ENCODE data around the gene PRDM15.

PRDM15 gene

DNA sequence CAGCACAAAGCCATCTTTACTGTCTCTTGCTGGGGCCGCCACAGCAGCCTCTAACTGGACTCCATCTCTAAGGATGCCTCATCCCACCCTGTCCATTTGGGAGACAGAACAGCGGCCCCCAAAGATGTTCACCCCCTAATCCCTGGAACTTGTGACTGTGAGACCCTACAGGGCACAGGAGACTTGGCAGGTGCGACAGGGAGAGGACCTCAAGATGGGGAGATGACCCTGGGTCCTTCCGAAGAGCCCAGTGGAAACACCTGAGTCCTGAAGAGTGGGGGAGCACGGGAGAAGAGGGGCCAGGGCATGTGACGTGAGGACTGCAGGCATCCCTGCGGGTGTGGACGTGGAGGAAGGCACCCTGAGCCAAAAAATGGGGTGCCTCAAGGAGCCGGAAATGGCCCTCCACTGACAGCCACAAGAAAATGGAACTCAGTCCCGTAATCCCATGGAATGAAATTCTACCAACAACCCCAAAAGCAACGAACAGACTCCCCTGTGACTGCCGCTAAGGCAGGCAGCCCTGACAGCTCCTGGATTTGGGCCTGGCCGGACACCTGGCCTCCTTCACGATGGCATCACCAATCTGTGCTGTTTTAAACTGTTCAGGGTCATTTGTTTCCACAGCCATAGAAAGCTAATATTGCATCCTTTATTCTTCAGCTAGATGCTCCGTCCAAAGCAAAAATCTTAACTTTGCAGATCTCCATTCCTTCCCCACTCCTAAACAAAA is 40.7 kb upstream of the PRDM15 start:
- CTCF ChIA-PET: no interaction called here
- POLR2A ChIA-PET (ENCODE audit: low non-redundant PET): no interaction called here
- DNase-seq (ENCODE audit: low spot score): no peak

DNA sequence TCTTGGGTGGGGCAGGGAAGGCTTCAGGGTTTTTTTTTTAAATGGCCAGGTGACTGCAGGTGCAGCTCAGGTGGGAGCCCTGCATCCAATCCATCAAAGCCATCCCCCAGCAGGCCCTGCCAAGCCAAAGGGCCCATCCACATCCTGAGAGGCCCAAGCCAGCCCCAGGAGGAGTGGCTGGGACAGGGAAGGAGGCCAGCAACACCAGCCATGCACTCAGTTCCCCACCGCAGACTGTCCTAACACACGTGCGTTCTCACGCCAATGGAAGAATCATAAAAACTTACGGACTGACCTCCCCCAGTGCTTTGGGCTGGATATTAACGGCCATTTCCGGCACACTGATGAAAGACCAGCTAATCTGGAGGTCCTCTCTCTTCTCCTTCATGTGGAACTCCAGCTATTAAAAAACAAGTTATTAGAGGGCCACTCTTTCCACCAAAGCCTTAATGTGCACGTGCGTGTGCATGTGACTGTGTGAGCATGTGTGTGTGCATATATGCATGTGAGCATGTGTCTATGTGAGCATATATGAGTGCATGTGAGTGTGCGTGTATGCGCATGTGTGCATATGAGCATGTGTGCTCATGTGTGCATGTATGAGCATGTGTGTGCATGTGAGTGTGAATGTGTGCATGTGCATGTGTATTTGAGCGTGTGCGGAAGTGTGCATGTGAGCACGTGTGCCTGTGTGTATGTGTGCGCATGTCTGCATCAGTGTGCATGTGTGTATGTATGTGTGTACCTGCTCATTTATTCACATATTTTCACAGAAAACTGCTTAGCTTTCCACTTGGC is 39.6 kb upstream of the PRDM15 start:
- POLR2A ChIA-PET (ENCODE audit: low non-redundant PET): no interaction called here
- CTCF ChIA-PET: interaction anchor here (1.0 kb wide), 1 partner anchor 15 kb away, joined by 3 read pairs; no protein-coding TSS in a partner anchor
- TF ChIP-seq, protein P1, sequence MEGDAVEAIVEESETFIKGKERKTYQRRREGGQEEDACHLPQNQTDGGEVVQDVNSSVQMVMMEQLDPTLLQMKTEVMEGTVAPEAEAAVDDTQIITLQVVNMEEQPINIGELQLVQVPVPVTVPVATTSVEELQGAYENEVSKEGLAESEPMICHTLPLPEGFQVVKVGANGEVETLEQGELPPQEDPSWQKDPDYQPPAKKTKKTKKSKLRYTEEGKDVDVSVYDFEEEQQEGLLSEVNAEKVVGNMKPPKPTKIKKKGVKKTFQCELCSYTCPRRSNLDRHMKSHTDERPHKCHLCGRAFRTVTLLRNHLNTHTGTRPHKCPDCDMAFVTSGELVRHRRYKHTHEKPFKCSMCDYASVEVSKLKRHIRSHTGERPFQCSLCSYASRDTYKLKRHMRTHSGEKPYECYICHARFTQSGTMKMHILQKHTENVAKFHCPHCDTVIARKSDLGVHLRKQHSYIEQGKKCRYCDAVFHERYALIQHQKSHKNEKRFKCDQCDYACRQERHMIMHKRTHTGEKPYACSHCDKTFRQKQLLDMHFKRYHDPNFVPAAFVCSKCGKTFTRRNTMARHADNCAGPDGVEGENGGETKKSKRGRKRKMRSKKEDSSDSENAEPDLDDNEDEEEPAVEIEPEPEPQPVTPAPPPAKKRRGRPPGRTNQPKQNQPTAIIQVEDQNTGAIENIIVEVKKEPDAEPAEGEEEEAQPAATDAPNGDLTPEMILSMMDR (conservative IDR thresholded peaks at IDR 0.05; ENCODE audit: low read depth): no peak

More for the DNA sequence above, 40.7 kb upstream of the PRDM15 start:
- no peak overlapping the region for H3K27ac ChIP-seq
- TF ChIP-seq, protein P1 (conservative IDR thresholded peaks at IDR 0.05; ENCODE audit: low read depth): no peak

DNA sequence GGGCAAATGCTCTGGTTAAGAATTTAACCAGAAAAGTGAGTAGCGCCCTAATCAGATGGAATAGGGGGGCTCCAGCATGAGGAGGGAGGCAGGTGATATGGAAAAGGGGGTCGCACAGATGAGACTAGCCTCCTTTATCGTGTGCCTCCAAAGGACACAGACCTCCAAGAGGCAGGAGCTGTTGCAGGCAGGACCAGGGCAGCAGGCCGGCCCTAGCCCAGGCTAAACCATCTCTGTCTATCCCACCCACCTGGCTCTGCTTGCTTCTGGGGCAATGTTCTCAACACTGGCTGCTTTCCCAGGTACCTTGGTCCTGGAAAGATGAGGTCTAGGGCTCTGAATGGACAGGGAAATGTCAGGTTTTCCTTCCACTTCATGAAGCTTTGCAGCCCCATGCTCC is 38.4 kb upstream of the PRDM15 start:
- no peak for DNase-seq (ENCODE audit: low spot score)
- no peak overlapping the region for H3K27ac ChIP-seq
- POLR2A ChIA-PET (ENCODE audit: low non-redundant PET): no interaction called here
- TF ChIP-seq, protein P1 (conservative IDR thresholded peaks at IDR 0.05; ENCODE audit: low read depth): no peak
- CTCF ChIA-PET: interaction anchor here (0.9 to 1.0 kb wide), 2 partner anchors 16 to 50 kb away, joined by 3 read pairs; no protein-coding TSS in a partner anchor

More for the DNA sequence above, 39.6 kb upstream of the PRDM15 start:
- no peak overlapping the region for H3K27ac ChIP-seq
- no peak for DNase-seq (ENCODE audit: low spot score)

DNA sequence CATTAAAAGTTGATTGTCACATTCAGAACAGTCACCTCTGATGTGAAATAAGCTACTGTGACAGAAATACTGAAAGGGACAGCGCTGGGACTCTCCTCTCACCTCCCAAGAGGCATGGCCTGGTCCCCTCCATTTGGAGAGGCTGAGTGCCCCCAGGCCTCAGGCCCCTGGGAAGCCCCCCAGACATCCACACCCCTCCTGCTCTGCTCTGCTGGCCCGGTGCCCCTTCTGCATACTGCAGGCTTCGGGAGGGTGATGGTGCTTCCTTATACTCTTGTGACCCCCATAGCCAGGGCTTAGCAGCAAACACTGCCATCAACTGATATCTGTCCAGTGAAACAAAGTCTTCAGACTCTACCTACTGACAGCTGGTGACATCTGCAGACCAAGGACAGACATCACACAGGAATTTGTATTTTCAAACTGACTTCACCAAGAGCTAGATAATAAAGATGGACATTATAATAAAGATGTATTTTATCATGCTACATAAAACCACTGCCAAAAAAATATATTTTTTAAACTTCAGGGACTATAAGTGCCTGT is 37.8 kb upstream of the PRDM15 start:
- no peak overlapping the region for H3K27ac ChIP-seq
- ChIA-PET CTCF (no interaction called here), POLR2A (ENCODE audit: low non-redundant PET) (no interaction called here)
- no peak for DNase-seq (ENCODE audit: low spot score)
- TF ChIP-seq, protein P1 (conservative IDR thresholded peaks at IDR 0.05; ENCODE audit: low read depth): no peak

DNA sequence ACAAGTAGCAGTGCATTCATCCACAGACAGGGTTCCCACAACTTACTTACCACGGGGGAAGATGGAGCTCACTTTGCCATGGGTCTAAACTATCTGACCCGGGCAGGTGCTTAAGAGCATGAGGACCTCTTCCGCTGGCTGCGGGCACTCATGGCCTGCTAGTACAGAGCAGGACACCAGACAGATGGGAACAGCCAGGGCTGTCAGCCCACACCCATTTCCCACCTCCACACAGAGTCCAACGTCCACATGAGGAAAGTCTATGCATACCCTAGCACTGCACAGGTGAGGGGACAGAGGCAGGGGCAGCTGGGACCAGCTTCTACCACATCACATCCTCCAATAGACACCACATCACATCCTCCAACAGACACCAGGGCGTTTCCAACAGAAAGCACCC is 35.8 kb upstream of the PRDM15 start:
- DNase-seq (ENCODE audit: low spot score): no peak
- ChIA-PET CTCF (interaction anchor here (0.7 kb wide), 1 partner anchor 193 kb away, joined by 4 read pairs; no protein-coding TSS in a partner anchor), POLR2A (ENCODE audit: low non-redundant PET) (no interaction called here)
- TF ChIP-seq, protein P1 (conservative IDR thresholded peaks at IDR 0.05; ENCODE audit: low read depth): no peak
- no peak overlapping the region for H3K27ac ChIP-seq

DNA sequence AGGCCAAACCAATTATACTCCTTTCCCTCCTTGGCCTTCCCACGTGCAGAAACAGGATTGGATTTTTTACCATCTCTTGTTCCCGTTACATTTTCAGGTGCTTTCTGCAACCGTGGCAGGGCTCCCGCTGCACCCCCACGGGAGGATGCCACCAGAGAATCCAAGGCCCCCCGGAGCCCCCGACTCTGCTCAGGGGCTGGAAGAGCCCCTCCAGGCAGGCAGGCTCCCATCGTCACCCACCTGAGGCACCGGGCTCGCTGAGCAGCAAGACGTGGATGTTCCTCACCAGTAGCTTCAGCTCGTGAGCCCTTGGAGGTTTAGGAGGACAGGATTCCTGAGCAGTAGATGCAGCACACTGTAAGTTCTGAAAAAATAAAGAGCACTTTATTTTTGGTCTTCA is 35.2 kb upstream of the PRDM15 start:
- TF ChIP-seq, protein P1 (conservative IDR thresholded peaks at IDR 0.05; ENCODE audit: low read depth): no peak
- CTCF ChIA-PET: no interaction called here
- no peak overlapping the region for H3K27ac ChIP-seq
- no peak for DNase-seq (ENCODE audit: low spot score)
- POLR2A ChIA-PET (ENCODE audit: low non-redundant PET): no interaction called here

All from RWPE1 (cell line).